Measurements from ENCODE around the gene IRF8. TPM values are rescaled to one million over a fixed set of nuclear protein-coding genes. Genes with fewer than 3 reads are reported as not detected.

Gene IRF8
- total RNA-seq, 1 experiment from 2014 or later = 0.28 TPM

DNA sequence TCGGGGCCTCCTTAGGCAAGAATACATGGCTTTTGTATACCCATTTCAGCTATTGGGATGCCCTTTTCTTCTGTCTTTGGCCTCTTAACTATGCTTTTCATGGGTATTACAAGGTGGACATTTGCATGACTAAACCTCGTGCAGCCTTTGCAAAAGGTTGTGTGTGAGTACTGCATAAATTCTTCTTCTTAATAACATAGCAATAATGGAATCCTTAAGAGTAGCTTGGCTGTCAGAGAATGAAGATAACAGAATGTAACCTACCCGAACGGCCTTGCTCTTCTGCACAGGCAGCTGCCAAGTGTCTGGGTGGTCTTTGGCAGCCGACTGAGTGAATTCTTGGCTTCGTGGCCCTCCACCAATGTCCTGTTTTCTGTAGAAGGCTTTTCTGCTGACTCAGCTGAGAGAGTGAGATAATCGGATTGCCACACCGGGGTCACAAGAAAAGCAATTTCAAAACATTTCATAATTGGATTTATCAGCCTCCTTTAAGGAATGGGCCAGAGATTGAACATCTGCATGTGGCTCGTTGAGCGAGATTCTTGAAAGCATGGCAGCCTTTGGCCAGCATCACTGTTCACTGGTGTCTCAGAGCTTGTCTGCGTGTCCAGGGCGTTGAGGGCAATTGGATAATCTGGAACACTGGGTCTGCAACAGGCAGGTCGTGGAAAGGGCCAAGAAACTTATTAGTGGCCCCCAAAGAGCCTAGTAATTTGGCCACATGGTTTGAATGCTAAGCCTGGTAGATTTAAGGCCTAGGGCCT, 13.4 kb downstream of the IRF8 start:
- no peak overlapping the region for H3K9ac ChIP-seq (ENCODE audit: extremely low read depth, insufficient read length, low read length)
- H3K4me3 Mint-ChIP-seq = no peak overlapping the region; a peak in 1 of 5 replicates
- H3K23me2 ChIP-seq (ENCODE audit: insufficient read length, low read depth, low read length, poor library complexity, severe bottlenecking) = no peaks in the 10 kb centered on the region
- no peak overlapping the region for H2AK5ac ChIP-seq (ENCODE audit: insufficient read length, low read length)
- no peak overlapping the region for H2BK5ac ChIP-seq (ENCODE audit: insufficient read length, low read length)
- H3K4me1 Mint-ChIP-seq = peaks cover 14 to 34% of the 10 kb centered on the region in 2 experiments
- H2BK12ac ChIP-seq (ENCODE audit: insufficient read length, low read depth, low read length) = no peak overlapping the region
- no peak overlapping the region for H3K23ac ChIP-seq (ENCODE audit: insufficient read length, low read depth, low read length)
- H3K27ac Mint-ChIP-seq = no peak overlapping the region
- no peak overlapping the region for H2AFZ ChIP-seq (ENCODE audit: low read length)
- H4K91ac ChIP-seq (ENCODE audit: insufficient read length, low read depth, low read length) = no peak overlapping the region
- H4K20me1 ChIP-seq (ENCODE audit: control insufficient read depth, insufficient read depth, insufficient read length) = no peaks in the 10 kb centered on the region
- no peak overlapping the region for H3K4me2 ChIP-seq (ENCODE audit: insufficient read depth, insufficient read length, low read length)
- H2BK120ac ChIP-seq (ENCODE audit: low read depth, low read length, poor library complexity, severe bottlenecking) = no peak overlapping the region
- WGBS (ENCODE audit: extremely low coverage, insufficient read length, low lambda C conversion rate) = no CpG with 5 or more reads among the region's 13 CpGs
- no peak overlapping the region for H3K18ac ChIP-seq (ENCODE audit: insufficient read length, low read depth, low read length)
- H3K79me1 ChIP-seq (ENCODE audit: insufficient read depth, low read depth, low read length, poor library complexity, severe bottlenecking) = no peaks in the 10 kb centered on the region
- no peaks in the 10 kb centered on the region for H3K79me2 ChIP-seq (ENCODE audit: insufficient read depth, low read length)
- peaks cover 3% of the 10 kb centered on the region for H3K4me1 ChIP-seq (ENCODE audit: insufficient read depth, low read length)
- H3K27me3 Mint-ChIP-seq (ENCODE audit: low read depth) = peaks cover 17% of the 10 kb centered on the region
- TF ChIP-seq, protein P1, sequence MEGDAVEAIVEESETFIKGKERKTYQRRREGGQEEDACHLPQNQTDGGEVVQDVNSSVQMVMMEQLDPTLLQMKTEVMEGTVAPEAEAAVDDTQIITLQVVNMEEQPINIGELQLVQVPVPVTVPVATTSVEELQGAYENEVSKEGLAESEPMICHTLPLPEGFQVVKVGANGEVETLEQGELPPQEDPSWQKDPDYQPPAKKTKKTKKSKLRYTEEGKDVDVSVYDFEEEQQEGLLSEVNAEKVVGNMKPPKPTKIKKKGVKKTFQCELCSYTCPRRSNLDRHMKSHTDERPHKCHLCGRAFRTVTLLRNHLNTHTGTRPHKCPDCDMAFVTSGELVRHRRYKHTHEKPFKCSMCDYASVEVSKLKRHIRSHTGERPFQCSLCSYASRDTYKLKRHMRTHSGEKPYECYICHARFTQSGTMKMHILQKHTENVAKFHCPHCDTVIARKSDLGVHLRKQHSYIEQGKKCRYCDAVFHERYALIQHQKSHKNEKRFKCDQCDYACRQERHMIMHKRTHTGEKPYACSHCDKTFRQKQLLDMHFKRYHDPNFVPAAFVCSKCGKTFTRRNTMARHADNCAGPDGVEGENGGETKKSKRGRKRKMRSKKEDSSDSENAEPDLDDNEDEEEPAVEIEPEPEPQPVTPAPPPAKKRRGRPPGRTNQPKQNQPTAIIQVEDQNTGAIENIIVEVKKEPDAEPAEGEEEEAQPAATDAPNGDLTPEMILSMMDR (conservative IDR thresholded peaks at IDR 0.05) = no peak
- H2BK15ac ChIP-seq (ENCODE audit: low read depth, low read length) = no peak overlapping the region
- H3K27ac ChIP-seq (ENCODE audit: insufficient read length, low read depth, low read length) = no peak overlapping the region
- H3K14ac ChIP-seq (ENCODE audit: insufficient read depth, low read length) = no peak overlapping the region
- no peaks in the 10 kb centered on the region for H3K9me3 ChIP-seq (ENCODE audit: control insufficient read depth, low read depth, low read length)
- H3K4ac ChIP-seq (ENCODE audit: low read depth, low read length) = no peak overlapping the region
- DNase-seq = no peak
- H3K36me3 Mint-ChIP-seq (ENCODE audit: insufficient read depth in 1 of 3, low read depth in 3 of 3) = no peaks in the 10 kb centered on the region
- no peaks in the 10 kb centered on the region; the same call in 1 of the 2 replicates for H3K27me3 ChIP-seq (ENCODE audit: insufficient read depth, low read length)
- H4K8ac ChIP-seq (replicated peaks; ENCODE audit: insufficient read length, low read depth, low read length) = no peak overlapping the region
- H3T11ph ChIP-seq (ENCODE audit: low read length) = no peak overlapping the region
- H3K56ac ChIP-seq (ENCODE audit: insufficient read length, low read depth, low read length) = no peak overlapping the region
- H3K9me3 Mint-ChIP-seq = no peaks in the 10 kb centered on the region
- H2BK20ac ChIP-seq (ENCODE audit: low read depth, low read length, poor library complexity, severe bottlenecking) = no peak overlapping the region
- no peak overlapping the region for H4K5ac ChIP-seq (ENCODE audit: insufficient read length, low read depth, low read length)

Data from H9 (cell line).